NCI-H345 treated with DMSO at 0.1 percent for 48 hours (cell line): Measurements from ENCODE around the gene POU4F1.

Experiments
- DNase-seq: peaks from one replicate; lab custom pipeline; 2025; ENCODE audit not compliant: unreplicated experiment; lab: John Stamatoyannopoulos, UW

The POU4F1 gene

DNA sequence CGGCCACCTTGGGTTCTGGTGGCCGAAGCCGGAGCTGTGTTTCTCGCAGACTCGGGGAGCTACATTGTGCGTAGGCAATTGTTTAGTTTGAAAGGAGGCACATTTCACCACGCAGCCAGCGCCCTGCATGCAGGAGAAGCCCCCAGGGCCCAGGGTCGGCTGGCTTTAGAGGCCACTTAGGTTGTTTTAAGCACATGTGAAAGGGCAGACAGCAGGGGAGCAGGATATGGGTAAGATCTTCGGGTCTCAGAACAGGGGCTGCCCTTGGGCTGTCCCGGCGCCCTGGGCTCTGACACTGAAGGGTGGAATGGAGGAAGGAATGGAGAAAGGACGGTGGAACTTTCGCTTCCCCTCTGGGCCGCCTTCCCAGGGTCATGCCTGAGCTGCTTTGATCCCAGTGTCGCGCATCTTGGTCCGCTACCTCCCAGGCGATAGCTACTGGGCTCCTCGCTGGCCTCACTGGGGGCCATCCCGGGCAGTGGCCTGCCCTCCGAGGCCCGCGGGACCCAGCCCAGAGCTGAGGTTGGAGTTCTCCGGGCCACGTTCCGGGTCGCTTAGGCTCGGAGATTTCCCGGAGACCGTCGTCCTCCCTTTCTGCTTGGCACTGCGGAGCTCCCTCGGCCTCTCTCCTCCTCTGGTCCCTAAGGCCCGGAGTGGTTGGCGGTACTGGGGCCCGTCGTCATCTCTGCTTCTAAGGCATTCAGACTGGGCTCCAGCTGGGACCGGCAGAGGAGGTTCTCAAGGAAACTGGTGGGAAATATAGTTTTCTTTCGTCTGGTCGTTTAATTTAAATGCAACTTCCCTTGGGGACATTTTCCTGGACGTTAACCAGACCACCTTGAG lies 4.3 kb upstream of the POU4F1 start:
- DNase-seq, result no peak

DNA sequence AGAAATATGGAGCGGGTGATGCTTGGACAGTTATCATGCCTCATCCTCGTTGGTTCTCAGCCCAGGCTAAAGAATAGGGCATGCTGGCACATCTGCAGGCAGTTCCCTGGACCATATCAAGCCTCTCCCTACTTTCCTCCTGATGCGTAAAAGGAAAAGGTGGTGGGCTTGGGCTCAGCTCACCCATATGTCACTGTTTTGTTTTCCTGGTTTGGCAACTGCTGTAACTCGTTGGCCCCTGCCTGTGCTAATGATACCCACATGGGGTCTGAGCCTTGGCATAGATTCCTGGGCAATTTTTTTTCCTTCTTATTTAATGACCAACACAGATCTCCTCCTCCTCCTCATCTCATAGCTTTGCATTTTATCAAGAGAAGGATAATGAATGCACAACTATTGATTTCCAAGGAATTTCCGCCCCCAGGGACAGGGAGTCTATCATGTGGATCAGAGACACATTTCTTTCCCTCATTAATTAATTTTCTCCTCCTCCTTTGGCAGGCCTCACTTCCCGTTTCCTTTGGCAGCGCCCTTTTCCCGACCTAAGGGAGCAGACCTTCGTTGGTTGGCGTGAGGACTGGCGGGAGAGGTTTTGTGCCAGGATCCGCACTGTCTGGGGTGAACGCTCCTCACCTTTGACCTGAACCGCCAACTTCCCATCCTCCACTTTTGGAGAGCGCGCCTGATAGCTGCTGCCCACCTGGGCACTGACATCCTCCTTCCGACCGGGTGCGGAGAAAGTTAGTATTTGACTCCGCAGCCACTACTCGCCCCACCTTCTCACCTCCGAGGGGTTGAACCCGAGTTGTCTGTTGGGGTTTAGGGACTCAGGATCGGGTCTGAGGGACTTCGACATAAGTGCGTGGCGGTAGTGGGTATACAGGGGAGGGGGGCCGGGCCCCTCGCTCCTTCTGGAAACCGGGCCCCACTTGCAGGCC lies 3.4 kb upstream of the POU4F1 start:
- DNase-seq, result no peak

DNA sequence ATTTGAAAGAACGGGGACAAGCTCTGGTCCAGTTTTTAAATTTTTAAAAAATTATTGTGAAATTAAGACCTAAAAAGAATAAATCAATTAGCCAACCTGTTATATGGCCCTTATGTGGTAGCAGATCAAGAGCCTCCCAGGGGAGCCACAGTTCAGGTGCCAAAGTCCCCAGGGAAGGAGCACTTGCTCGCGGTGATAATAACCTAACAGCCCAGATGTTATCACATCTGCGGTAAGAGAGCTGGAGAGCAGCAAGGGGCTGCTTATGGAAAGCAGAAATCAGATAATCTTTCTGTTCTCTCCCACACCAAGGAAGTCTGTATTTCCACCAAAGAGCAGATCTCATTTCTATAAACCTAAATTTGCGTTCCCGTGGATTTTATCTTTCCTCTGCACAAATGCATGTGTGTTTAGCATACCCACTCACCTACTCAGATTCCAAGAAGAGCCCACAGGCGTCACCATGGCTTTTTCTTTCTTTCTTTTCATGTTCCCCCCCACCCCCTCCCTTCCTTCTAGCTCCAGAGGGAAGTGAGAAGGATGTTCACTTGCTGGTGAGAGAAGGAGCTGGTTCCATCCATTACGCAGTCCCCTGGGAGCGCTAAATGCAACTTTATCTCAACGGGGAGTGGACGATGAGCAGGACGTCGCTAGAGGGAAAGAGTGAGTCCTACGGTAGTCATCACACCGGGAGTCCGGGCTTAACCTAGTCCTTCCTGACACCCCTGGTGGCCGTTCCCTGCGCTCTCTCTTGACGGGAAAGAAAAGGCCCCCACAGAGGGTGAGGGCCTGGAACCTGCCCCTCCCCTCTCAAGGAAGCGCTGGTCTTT lies 1.6 kb upstream of the POU4F1 start:
- DNase-seq, result peak; percentile 63

DNA sequence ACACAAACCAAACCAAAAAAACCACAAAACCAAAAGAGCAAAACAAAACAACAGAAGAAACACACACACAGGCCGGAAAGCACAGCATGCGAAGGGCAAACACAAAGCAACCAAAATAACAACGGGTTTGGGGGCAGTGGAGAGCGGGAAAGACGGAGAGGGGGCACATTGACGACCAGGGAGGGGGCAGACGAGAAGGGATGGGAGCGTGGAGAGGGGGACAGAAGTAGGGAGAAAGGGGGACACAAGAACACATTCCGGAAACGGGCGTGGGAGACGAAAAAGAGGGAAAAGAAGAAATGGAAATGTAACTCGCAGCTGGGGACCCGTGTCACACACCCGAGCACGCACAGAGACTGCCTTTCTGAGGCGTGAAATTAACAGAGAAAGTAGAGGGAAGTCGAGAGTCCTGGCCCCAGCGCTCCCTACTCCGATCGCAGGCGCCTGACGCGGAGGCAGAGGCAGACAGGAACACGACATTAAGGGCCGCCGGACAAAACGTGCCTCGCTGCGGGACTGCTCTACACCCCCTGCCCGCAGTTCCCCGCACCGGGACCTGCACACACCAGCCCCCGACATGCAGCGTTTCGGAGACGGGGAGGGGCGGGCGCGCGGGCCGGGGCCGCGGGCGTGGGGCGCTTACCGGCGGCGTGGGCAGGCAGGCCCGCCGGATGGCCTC lies 652 bp downstream of the POU4F1 start:
- no peak for DNase-seq

DNA sequence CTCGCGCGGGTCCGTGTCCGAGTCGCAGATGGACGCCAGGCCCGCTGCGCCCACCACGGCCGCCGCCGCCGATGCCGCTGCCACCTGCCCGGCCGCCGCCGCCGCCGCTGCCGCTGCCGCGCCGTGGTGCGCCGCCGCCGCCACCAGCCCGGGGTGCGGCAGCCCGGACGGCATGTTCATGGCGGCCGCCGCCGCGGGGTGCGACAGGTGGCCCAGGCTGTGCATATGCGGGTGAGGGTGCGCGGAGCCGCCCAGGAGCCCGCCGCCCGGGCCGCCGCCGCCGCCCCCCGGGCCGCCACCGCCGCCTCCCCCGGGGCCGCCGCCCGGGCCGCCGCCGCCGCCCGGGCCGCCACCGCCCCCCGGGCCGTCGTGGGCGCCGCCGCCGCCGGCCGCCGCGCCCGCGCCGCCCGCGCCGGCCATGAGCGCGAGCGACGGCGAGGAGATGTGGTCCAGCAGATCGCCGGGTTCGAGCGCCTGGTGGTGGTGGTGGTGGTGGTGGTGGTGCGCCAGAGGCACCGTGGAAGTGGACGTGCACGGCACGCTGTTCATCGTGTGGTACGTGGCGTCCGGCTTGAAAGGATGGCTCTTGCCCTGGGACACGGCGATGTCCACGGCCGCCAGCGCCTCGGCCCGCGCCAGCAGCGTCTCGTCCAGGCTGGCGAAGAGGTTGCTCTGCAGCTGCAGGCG lies 1.3 kb downstream of the POU4F1 start:
- DNase-seq, result no peak

DNA sequence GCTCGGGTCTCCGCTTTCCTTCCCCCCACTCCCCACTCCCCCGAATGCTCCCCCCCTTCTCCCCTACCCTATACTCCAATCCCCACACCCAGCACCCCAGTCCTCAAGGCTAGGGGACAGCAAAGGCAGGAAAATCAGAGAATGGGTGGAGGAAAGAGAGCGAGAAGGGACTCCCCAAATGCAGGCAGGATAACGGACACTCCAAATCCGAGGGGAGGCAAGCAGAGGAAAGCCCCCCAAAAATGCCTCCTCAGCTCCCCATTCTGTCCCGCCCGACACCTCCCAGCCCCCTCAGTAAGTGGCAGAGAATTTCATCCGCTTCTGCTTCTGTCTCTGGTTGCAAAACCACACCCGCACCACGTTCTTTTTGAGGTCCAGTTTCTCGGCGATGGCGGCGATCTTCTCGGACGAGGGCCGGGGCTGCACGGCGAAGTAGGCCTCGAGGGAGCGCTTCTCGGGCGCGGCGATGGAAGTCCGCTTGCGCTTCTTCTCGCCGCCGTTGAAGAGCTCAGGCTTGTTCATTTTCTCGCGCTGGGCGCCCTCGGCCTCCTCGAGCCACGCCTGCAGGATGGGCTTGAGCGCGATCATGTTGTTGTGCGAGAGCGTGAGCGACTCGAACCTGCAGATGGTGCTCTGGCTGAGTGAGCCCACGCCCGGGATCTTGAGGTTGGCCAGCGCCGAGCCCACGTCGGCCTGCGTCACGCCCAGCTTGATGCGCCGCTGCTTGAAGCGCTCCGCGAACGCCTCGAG lies 2.1 kb downstream of the POU4F1 start:
- DNase-seq, result no peak

DNA sequence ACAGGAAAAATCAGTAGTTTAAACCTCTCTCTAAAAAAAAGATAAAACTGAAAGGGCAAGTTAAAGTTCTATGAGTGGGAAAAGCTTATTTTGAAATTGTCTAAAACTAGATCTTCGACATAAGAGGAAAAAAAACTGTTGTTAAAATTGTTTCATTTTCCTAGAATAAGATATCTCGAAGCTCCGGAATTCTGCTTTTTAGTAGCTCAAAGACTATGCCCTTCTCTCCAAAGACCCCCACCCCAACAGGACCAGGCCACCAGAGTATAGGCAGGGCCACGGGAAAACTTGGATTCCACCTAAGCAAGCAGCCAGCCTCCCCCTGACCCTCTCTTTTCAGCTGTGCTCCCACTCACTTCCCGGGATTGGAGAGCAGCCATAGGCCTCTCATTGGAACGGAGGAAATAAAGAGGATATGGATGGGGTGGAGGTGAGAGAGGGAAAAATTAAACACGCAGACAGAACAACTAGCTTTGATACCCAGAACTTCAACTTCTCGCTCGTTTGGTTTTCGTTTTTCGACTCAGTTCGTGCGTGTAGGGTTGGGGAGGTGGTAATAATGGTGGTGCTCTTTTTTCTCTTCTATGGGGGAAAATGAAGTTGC lies 3.0 kb downstream of the POU4F1 start:
- DNase-seq, result no peak

DNA sequence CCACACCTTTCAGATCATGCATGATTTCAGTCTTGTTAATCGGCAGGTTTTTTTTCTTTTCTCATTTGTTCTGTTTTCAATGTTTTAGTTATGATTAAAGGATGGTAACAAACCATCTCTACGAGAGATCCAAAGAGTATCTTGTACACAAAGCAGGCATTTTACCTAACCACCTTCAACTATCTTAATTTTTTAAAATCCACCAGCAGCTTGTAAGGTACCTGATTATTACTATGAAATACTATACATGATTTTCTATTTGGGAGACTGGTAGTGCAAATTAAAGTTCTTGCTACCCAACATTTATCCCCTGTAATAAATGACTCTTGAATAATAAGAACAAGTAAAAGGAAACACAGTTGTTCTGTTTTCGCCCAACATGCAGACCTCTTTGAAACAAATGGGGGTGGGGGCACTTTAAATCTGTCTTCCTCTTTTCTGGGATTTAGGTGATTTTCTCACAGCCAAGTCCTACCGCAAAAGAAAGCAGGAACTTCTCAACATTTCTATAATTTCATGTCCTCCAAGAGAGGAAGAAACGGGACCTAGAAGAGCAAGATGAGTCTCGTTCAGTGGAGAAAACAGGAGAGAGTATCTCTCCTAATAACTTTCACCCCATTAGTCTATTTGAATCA lies 3.6 kb downstream of the POU4F1 start:
- DNase-seq, result no peak

DNA sequence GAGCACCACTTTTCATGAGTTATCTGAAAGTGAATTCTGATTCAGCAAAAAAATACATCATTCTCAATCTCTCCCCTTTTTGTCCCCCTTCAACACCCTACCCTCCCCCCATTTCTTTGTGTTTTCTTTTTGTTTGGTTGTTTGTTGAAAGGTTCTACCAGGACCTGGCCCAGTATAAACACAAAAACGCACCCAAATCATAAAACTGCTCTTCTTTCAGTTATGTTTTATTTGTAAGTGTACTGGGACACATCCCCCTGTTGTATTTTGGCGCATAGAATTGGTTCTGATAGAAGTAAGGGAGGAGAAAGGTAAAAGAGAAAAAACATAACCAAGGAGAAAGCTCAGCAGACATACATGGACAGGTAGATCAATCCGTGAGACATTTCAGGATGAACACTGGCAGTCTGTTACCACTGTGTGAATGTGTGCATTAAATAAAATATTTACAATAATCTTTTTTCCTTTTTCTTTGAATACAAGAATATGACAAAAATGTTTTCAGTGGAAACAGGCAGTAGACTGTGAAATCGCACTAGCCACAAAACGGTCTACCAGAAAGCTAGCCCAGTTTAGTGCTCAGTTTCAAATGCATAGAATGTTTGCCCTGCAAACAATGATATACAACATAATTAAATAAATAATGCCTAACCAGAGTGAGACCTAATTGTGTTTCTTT lies 4.2 kb downstream of the POU4F1 start:
- no peak for DNase-seq

DNA sequence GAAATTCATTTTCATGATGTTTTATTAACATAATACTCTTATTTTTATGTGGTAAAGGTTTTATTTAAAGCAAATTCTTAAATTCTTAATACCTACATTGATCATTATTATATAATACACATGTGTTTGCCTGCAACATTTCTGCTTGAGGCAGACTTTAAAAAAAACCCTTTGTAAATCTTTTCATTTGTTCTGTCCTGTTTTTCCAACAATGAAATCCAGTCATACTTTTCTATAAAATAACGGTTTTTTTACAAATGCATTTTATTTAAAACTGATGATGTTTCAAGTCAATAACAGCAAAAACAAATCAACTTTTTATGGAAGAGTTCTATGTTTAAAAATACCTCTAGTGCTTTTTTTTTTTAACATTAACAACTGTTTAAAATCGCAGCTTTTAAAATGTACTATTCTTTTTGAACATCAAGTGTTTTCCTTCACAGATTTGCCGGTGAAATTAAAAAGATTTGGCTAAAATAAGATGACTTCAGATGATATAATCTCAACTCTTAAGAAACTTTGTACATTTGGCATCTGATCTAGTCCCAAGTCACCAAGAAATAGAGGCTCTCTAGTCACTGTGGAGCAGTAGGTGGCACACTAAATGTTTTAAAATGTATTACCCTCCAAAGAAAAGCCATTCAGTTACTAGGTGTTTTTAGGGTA lies 5.1 kb downstream of the POU4F1 start:
- DNase-seq, result no peak

DNA sequence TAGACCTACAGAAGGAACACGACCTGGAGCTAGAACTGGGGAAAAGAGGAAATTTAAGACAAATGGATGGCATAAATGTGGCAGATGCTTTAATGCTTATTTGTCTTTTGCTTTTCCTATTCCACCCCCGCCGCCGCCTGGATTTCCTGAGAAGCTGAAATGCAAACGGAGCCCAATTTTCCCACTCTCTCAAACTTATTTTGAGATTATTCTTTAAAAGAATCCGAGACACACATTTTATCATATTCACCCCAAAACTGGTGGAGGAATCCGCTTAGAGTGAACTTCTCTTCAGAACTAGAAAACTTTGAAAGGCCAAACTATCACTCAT lies 5.8 kb downstream of the POU4F1 start:
- DNase-seq, result no peak

DNA sequence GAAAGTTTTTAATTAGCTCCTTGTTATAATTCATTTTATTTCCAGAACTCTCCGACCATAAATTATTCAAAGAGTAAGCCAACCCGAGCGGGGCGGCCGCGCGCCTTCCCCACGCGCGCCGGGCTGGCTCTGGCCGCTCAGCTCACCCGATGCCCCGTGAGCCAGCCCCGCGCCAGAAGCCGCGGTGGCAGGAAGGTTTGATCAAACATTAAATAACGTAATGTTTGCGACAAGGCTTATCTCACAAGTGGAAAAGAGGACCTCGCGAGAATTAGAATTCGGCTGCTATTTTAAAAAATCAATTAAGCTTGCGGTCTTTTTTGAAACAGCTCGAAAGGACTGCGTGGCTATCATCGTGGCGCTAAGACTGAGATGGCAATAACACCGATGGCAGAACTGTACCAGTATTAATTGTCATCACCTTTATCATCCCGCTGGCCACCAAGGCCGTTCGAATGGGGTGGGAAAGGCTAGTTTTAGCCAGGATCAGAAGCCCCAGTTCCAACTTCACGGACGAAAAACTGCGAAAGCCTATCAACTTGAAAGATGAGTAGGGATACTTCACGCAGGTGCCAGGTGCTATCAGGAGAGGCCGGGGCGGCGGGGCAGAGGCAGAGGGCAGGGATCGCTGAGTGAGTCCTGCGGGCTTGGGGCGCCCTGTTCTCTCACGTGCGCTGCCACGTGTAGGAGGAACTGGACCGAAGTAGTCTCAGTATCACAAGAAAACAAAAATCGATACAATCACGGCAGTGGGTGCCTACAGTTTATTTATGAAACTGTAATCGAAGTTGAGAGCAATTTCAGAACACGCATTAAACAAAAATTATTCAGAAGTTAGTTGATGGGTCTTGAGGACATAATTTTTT lies 6.4 kb downstream of the POU4F1 start:
- no peak for DNase-seq

DNA sequence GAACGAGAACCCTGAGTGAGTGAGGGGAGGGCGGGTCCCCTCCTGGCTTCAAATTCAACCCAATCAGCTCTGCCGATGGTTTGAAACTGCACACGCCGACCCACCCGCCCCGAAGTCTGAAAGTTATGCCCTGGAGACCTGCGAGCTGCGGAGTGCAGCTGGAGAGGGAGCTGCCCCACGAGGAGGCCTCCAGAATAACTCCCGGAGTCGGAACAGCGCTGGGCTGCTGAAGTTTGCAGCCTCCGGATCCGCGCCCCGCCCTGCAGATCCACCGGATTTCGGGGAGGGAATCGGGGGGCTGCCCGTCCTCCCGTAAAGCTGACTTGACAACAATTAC lies 7.0 kb downstream of the POU4F1 start:
- no peak for DNase-seq

DNA sequence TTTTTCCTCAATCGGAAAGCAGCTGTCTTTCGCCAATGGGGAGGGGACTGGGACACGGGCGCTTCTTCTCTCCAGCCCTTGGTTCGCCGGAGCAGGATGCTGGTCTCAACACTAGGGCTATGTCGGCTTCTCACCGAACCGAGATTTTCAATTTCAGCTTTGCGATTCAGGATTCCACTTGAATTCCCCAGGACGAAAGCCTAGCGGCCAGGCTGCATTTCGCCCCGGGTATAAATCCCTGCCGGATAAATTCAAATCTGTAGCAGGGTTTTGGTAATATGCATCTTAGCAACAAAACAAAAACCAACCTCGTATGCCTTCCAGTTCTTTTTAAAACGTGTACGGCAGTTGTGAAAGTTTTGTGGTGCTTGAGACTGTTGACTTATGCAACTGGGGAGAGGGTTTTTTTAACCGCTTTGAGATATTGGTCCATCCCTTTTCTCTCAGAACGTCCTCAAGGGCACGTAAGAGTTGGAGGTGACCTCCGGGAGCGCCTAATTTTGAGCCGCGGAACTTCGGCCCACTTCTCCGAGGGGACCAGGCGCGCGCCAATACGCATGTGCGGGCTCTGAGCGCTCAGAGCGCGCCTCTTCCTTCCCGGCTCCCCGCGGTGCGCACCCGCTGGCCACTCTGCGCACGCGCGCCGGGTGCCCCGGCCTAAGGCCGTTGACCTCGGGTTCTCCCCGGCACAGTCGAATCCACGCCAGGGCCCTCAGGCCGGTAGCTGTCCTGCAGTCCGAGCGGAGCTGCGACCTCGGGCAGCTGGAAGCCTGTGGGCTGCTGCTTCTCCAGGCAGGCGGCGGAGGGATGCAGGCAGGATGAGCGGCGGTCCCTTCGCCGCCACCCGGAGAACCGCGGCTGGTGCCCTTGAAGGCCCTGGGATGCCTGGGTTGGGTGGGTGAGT lies 7.6 kb downstream of the POU4F1 start:
- no peak for DNase-seq

DNA sequence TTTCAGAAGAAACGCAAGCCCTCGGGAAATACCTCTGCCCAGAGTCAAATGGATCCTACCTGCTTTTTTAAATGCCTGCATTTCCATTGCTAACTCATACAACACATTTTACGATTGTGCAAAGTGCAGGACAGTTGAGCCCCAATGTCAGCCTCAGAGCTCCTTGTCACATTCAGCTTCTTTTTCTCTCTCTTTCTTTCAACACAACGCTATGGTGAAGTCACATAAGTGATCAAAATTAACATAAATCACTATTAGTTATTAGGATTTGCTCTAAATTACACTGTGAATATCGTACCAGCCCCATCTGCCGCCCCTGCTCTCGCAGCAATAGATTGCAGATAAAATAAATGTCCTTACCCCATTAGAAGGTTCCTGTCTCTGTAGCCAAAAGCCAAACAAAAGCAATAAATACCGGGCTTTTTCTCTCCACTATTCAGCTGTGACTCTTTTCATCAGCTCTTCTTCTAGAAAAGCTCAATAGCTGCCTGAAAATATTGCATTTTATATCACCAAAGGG lies 8.8 kb downstream of the POU4F1 start:
- no peak for DNase-seq
